Hypothalamus (tissue), 51 donors: Measurements from ENCODE around the gene SORCS1.

Source experiments
- DNase-seq, 51 donors: peaks; one replicate each; lab custom pipeline; 2025; lab: John Stamatoyannopoulos, UW

SORCS1 gene

DNA sequence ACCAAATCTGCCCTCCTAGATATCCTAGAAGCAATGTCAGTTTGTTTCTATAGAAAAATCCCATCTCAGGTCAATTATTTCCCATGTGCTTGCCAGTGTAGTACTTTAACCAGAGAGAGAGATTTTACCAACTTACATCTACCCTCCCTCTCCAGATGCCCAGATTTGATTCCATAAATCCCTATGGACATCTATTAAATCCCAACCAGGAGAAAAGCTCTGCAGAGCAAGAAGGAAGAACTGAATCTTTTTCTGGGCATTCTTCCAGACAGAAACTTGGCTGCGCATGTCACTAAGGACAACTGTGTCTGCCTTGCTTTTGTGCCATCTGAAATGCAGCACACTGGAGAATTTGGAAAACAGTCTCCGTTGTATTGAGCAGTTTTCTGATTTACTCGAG is 597.6 kb downstream of the SORCS1 start:
- peak in 19 of 51 donors; percentile 3 to 47 (median 12) for DNase-seq

- DNase-seq, result no peak
Measured at GRCh38 chr10:106565546-106565945, 599.0 kb downstream of the SORCS1 start.

DNA sequence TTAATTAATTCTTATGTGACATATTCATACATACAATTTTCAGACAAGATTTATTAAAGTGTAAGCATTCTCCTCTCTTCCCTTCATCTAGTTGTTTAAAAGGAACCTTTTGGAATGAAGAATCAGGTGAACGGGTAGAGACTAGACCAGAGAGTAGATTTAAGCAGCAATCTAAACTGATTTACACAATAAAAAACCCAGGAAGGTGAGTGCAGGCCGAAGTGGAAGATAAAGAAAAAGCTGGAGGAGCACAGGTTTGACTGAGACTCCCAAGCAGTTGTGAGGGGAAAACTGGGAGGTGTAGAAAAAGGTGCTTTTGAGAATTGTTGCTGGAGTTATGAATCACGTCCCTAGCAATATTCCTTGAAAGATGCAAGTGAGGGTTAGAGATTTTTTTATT is 601.1 kb downstream of the SORCS1 start:
- no peak for DNase-seq

DNA sequence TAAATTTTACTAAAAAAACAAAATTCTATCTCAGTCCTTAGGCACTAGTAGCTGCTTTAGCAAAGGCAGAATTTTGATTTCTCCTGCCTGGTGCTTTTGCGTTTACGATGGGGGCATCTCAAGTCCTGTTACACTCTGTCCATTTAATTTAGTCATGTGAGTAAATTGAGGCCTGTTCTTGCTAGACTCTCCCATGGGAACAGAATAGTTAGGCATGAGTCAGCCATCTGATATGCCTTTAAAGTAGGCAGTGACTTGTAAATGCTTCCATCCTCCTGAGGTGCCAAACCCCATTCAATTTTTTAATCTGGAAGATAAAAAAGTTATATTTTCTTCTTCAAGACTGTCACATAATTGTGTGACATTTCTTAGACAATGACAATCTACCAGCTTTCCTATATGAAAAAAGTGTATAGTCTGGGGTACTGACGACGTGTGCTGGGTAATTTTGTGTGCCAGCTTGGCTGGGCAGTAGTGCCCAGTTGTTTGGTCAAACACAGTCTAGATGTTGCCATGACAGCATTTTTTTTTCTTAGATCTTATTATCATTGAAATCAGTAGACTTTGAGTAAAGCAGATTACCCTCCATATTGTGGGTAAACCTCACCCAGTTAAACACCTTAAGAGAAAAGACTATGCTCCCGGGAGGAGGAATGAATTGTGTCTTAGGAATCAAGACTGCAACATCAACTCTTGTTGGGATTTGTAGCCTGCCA is 603.4 kb downstream of the SORCS1 start:
- DNase-seq, result no peak

DNA sequence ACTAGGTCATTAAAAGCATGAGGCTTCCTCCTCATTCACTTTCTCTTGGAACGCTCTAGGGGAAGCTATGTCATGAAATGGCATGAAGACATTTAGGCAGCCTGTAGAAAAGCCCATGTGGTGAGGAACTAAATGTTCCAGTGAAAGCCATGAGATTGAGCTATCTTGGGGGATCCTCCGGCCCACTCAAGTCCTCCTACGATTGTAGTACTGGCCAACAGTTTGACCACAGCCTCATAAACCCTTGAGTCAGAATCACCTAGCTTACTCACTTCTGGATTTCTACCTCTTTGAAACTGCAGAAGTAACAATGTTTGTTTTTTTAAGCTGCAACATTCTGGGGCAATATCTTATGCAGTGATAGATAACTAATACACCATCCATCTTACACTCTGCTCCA is 605.1 kb downstream of the SORCS1 start:
- DNase-seq, result no peak

DNA sequence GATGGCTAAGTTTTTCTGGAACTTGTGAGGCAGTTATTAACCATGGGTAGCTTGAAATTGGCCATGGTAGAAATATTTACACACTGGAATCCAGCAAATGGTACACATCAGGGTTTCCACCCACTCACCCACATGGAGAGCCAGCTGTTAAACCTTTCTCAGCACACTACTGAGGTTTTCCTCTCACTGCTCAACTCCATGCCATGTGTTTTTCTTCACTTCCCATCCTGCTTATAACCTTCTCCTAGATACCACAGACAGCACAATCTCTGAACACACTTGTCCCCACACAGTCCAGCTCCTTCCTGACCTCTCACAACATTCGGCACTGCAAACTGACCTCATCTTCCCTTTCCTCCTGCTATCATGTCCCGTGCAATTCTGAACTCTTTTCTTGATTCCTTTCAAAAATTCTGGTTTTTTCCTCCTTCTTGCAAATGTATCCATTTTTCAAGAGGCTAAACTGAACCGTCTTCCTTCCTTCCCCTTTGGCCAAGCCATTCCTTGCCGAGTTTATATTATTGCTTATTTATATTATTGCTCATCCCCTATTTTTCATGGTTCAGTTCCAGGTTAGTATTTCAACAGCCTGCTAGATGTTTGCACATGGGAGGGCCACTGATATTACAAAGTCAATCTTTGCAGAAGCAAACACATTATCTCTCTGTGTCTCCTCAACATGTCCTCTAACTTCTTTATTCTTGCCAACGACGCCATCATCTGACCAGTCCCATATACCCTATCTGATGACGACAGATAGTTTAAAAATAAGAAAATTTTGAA is 606.4 kb downstream of the SORCS1 start:
- no peak for DNase-seq

- DNase-seq, result no peak
Measured at GRCh38 chr10:106557053-106557452, 607.5 kb downstream of the SORCS1 start.

DNA sequence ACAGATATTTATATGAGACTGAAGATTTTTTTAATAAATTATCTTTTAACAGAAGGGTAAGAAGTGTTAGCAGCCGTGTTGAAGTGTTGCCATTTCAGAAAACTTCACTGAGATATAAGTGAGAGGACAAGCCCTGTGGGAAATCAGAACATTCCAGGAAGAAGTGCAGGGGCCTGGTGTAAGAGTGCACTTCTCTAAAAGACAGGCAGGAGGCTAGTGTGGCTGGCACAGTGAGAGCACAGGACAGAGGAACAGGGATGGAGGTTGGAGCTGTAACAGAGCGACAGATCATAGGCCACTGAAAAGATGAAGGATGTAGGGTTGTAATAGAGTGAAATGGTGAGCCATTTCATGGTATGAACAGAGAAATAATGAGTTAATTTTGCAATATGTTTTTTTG is 608.9 kb downstream of the SORCS1 start:
- DNase-seq, result no peak

GRCh38 chr10:106551501-106552062 is 612.9 kb downstream of the SORCS1 start:
- no peak for DNase-seq

DNA sequence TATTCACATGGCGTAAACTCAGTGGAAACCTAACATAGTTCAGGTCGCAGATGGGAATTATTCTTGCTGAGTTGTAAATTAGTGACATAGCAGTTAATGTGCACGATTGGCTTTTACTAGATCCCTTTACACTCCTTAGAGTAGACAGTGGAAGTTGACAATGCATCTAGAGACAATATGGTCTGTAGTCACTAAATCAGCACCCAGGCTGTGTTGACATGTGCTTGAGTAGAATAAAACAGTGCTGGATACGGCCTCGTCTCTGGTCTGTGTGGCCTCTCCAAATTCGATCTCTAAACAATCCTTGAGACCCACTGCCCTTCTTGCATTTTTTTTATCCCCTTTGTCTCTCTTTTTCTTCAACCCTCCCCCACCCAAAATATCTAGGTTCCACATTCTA is 615.7 kb downstream of the SORCS1 start:
- DNase-seq, result no peak

DNA sequence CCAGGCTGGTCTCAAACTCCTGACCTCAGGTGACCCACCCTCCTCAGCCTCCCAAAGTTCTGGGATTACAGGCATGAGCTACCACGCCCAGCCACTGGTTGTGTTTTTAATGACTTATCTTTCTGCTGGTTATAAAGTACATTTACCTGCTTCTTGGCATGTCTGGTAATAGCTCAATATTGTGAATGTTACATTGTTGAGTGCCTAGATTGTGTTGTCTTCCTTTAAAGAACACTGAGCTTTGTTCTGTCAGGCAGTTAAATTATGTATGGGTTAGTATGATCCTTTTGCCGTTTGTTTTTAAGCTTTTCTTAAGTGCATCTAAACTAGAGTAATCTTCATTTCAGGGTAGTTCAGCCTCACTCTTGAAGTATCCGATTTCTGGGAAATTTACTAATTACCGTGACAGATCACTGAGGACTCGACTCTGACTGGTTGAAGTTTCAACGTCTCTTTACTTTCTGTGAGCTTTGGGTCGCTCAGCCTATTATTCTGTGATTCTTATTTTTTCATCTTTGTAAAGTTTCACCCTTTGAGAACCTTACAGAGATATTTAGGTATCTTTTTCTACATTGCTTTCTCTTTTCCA is 617.4 kb downstream of the SORCS1 start:
- DNase-seq, result no peak

DNA sequence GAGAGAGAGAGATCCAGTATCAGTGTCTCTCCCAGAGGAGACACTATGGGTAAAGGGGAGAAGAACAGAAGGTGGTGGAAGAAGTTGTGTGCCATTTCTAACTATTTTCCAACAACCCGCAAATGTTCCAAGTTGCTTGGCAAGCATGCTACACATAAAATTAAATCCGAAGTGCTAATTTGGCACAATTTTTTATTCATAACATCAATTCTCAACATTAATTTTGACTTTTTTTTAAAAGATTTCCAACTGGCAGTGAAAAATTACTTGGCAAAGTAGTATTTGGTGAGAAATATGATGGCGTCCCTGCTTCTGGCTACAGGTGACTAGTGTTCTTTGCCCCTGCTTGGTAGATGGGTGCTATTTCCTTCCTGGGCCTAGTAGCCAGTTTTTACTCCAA is 622.0 kb downstream of the SORCS1 start:
- no peak for DNase-seq

GRCh38 chr10:106540645-106541044 is 623.9 kb downstream of the SORCS1 start:
- DNase-seq, result no peak

- peak in 1 of 51 donors; percentile 11 for DNase-seq
Measured at GRCh38 chr10:106537866-106538265, 626.6 kb downstream of the SORCS1 start.

- DNase-seq, result no peak
Measured at GRCh38 chr10:106535304-106535953, 629.1 kb downstream of the SORCS1 start.

- DNase-seq, result peak in 2 of 51 donors; percentile 6 to 11
Measured at GRCh38 chr10:106534441-106534840, 630.1 kb downstream of the SORCS1 start.

DNA sequence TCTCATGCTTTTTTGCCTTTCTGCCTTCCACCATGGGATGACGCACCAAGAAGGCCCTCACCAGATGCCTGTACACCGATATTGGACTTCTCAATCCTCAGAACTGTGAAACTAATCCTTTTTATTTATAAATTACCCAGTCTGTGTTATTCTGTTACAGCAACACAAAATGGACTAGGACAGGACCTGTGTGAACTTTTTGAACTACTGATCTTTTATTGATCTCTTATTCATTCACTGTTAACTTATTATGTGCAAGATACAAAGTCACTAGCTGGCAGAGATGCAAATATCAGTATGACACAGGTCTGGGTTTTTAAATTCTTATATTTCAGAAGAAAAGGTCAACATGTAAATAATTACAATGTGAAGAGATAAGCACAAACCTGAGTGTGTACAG is 635.8 kb downstream of the SORCS1 start:
- no peak for DNase-seq

DNA sequence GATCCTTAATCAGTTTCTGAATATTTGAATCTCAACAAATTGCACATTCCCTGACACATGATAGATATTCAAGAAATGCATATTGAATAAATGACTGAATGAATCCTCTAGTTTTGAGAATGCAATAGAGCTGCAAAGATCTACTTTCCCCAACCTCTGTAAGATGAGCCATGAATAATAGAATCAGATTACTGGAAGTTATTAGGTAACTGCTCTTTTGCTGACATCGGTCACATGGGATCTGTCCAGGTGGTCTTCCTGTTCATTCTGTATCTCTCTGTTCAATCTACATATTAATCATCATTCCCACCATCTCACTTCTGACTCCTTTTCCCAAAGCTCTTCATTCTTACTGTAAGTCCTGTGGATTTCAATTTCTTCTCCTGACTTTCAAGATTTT is 638.7 kb downstream of the SORCS1 start:
- DNase-seq, result no peak
